Measurements from ENCODE around the gene SFT2D1. TPM values are rescaled to one million over a fixed set of nuclear protein-coding genes. Genes with fewer than 3 reads are reported as not detected.

The SFT2D1 gene
- total RNA-seq, 1 donor from 2014 or later: 29.8 TPM

DNA sequence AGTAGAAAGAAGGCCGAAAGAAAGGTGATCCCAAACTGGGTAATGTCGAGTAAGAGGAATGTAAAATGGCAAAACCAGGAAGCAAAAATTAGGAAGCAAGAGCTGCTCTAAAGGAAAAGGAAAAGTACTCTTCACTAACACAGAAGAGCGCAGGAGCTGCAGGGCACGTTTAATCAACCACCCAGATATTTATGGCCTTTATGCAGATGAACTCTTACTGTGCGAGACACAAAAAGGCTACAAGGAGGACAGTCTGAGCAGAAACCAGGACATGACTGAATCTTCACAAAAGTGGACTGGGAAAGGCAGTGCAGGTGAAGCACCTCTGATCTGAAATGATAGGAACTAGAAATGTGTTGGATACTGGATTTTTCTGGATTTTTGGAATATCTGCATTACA is 18.9 kb downstream of the SFT2D1 start:
- Mint-ChIP-seq H3K4me1 (ENCODE audit: low read depth) (no peaks in the 10 kb centered on the region), H3K4me3 (ENCODE audit: low read depth) (no peak overlapping the region), H3K27me3 (no peaks in the 10 kb centered on the region), H3K27ac (no peak overlapping the region), H3K9me3 (ENCODE audit: low read depth) (no peaks in the 10 kb centered on the region), H3K36me3 (ENCODE audit: insufficient read depth) (peaks cover 8% of the 10 kb centered on the region)
- TF ChIP-seq, protein P1, sequence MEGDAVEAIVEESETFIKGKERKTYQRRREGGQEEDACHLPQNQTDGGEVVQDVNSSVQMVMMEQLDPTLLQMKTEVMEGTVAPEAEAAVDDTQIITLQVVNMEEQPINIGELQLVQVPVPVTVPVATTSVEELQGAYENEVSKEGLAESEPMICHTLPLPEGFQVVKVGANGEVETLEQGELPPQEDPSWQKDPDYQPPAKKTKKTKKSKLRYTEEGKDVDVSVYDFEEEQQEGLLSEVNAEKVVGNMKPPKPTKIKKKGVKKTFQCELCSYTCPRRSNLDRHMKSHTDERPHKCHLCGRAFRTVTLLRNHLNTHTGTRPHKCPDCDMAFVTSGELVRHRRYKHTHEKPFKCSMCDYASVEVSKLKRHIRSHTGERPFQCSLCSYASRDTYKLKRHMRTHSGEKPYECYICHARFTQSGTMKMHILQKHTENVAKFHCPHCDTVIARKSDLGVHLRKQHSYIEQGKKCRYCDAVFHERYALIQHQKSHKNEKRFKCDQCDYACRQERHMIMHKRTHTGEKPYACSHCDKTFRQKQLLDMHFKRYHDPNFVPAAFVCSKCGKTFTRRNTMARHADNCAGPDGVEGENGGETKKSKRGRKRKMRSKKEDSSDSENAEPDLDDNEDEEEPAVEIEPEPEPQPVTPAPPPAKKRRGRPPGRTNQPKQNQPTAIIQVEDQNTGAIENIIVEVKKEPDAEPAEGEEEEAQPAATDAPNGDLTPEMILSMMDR (IDR thresholded peaks at IDR 0.05; ENCODE audit: unreplicated experiment): no peak
- DNase-seq (ENCODE audit: low spot score, unreplicated experiment): no peak

DNA sequence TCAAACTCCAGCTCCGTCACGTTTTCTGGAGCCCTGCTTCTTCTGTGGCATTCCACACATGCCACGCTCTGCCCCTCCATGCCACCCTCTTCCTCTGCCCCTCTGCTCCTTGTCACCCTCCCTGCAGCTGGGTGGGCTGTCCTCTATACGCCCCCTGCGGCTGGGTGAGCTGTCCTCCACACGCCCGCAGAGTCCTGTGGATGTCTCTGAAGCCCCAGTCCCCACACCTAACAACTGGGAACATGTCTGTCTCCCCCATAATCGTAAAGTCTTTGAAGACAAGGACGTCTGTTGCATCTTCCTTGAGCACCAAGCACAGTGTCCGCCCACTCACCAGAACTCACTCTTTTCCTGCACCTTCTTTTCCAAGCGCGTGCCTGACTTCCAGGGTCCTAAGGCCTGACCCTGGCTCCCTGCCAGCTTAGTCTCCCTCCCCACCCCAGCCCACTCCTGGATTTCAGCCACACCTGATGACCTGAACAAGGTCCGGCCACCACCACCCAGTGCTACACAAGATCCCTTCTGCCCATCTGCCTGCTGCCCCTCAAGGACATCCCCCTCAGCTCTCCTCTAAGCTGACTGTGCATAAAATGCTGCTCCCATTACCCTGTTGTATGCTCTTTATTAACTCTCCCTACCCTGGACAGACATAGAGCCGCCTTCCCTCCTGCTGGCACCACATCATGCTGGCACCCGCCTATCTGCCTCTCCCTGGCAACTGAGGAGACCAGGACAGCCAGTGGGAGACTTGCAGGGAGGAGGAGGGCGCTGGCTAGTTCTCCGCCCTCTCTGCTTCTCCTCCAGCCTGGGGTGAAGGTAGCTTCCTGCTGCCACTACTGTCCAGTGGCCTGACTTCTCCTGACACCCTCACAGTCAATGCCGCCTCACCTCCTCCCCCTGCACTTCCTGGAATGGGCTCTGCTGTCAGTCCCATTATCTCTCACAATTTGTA is 23.4 kb downstream of the SFT2D1 start:
- Mint-ChIP-seq H3K27me3 (no peaks in the 10 kb centered on the region), H3K36me3 (ENCODE audit: insufficient read depth) (peaks cover 5% of the 10 kb centered on the region), H3K27ac (peak overlapping the region; percentile 6), H3K4me3 (ENCODE audit: low read depth) (no peak overlapping the region), H3K9me3 (ENCODE audit: low read depth) (no peaks in the 10 kb centered on the region), H3K4me1 (ENCODE audit: low read depth) (peaks cover 5% of the 10 kb centered on the region)
- no peak for DNase-seq (ENCODE audit: low spot score, unreplicated experiment)
- TF ChIP-seq, protein P1 (IDR thresholded peaks at IDR 0.05; ENCODE audit: unreplicated experiment): no peak

DNA sequence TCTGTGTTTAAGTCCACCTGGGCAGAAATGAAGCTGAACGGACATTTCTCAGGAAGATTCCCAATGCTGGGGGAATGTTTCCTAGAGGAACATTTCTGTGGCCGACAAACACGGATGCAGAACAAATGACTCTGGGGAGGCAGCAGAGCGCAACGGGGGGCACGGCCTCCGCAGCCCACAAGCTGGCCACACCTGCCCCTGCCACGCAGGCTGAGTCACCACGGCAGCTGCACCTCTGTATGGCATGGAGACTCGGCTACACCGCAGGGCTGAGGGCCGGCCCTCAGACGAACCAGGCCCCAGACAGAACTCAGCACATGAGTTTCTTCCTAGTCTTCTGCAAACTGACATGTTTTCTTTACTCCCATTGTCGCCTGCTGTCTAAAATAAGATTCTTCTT is 24.1 kb downstream of the SFT2D1 start:
- H3K4me1 Mint-ChIP-seq (ENCODE audit: low read depth): peaks cover 5% of the 10 kb centered on the region
- H3K4me3 Mint-ChIP-seq (ENCODE audit: low read depth): no peak overlapping the region
- no peaks in the 10 kb centered on the region for H3K27me3 Mint-ChIP-seq
- no peak for DNase-seq (ENCODE audit: low spot score, unreplicated experiment)
- no peaks in the 10 kb centered on the region for H3K9me3 Mint-ChIP-seq (ENCODE audit: low read depth)
- H3K27ac Mint-ChIP-seq: no peak overlapping the region
- TF ChIP-seq, protein P1 (IDR thresholded peaks at IDR 0.05; ENCODE audit: unreplicated experiment): no peak
- H3K36me3 Mint-ChIP-seq (ENCODE audit: insufficient read depth): peaks cover 2% of the 10 kb centered on the region

DNA sequence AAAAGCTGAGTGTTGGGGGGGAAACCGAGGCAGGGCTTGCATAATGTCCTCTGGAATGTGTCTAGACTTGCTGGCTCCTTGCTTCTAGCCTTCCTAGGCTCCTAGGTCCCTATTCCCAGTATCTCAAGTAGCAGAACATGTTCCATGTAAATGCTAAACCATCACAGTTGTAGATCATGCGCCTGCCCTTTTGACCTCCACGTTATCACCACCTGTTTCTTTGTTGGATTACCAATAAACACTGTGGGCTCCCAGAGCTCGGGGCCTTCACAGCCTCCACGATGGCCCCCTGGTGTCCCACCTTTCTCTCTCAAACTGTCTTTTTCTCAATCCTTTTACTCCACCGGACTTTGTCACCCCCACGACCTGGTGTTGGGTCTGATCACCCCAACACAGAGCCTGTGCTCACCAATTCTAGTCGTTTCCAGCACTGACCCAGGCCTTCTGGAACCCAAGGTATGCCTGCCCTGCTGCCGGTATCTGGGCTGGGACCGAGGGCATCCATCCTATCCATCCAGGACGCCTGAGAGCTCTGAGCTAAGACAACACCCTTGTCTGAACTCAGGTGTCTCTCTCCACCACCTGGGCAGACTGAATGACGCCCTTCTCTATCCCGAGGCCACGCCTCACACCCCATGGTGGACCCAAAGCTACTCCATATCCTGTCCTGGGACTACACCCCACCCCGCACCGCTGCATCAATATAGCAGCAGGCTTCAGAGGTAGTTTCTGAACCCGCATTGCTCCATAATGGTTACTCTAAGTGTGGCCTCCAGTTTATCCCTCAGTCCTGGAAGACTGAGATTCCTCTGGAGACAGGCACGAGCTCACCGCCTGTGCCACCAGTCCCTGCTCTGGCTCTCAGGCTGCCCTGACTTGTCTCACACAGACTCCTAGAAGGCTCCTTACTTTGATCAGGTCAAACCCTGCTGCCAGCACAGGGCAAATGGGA is 24.8 kb downstream of the SFT2D1 start:
- H3K4me1 Mint-ChIP-seq (ENCODE audit: low read depth): peaks cover 5% of the 10 kb centered on the region
- H3K4me3 Mint-ChIP-seq (ENCODE audit: low read depth): no peak overlapping the region
- H3K9me3 Mint-ChIP-seq (ENCODE audit: low read depth): no peaks in the 10 kb centered on the region
- H3K27me3 Mint-ChIP-seq: peaks cover 2% of the 10 kb centered on the region
- TF ChIP-seq, protein P1 (IDR thresholded peaks at IDR 0.05; ENCODE audit: unreplicated experiment): no peak
- DNase-seq (ENCODE audit: low spot score, unreplicated experiment): no peak
- peak overlapping the region; percentile 69 for H3K27ac Mint-ChIP-seq
- peaks cover 1% of the 10 kb centered on the region for H3K36me3 Mint-ChIP-seq (ENCODE audit: insufficient read depth)

DNA sequence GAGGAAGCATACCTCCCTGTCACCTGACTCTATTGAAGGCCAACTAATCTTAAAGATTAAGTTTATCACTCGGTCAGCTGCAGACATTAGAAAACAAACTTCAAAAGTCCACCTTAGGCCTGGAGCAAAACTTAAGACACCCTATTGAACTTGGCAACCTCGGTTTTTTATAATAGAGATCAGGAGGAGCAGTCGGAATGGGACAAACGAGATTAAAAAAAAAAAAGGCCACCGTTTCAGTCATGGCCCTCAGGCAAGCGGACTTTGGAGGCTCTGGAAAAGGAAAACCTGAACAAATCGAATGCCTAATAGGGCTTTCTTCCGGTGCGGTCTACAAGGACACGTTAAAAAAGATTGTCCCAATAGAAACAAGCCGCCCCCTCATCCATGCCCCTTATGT is 26.9 kb downstream of the SFT2D1 start:
- DNase-seq (ENCODE audit: low spot score, unreplicated experiment): no peak
- Mint-ChIP-seq H3K4me1 (ENCODE audit: low read depth) (peaks cover 5% of the 10 kb centered on the region), H3K27me3 (peaks cover 8% of the 10 kb centered on the region), H3K4me3 (ENCODE audit: low read depth) (no peak overlapping the region), H3K36me3 (ENCODE audit: insufficient read depth) (no peaks in the 10 kb centered on the region), H3K9me3 (ENCODE audit: low read depth) (no peaks in the 10 kb centered on the region), H3K27ac (no peak overlapping the region)
- TF ChIP-seq, protein P1 (IDR thresholded peaks at IDR 0.05; ENCODE audit: unreplicated experiment): no peak
